ENCODE results near the gene WWOX. TPM values are rescaled to one million over a fixed set of nuclear protein-coding genes. Genes with fewer than 3 reads are reported as not detected.

Gene WWOX
- total and polyA plus RNA-seq, 2 donors (not counting 1 experiment from before 2014, with no cell fraction given) = 10.5 to 42.3 TPM

- DNase-seq = no peak
- TF ChIP-seq CTCF (IDR thresholded peaks at IDR 0.05) (no peak), EZH2 (IDR thresholded peaks at IDR 0.05; ENCODE audit: borderline replicate concordance, insufficient read depth, low read depth, low read length, poor library complexity, severe bottlenecking) (no peak)
These were observed 858.1 kb downstream of the WWOX start for GRCh38 chr16:78957317-78958100.

GRCh38 chr16:78961464-78961863 lies 862.0 kb downstream of the WWOX start:
- H3K4me1 Mint-ChIP-seq = peaks cover 44% of the 10 kb centered on the region
- H3K4me1 ChIP-seq (ENCODE audit: control insufficient read depth in 2 of 2, insufficient read depth in 2 of 2, low read length in 2 of 2) = peaks cover 36 to 39% of the 10 kb centered on the region in 2 donors
- intact Hi-C loops (cut with micrococcal nuclease) = loop anchor here (5.0 to 10.0 kb wide), 2 partner anchors 53 to 1239 kb away; partner anchors contain the start of gene NUDT7
- no peaks in the 10 kb centered on the region for H3K36me3 ChIP-seq (replicated peaks in 1 of 2; ENCODE audit: control extremely low read depth in 1 of 2, control insufficient read depth in 1 of 2, extremely low read depth in 1 of 2, insufficient read depth in 2 of 2, low read length in 1 of 2)
- TF ChIP-seq EZH2 (IDR thresholded peaks at IDR 0.05; ENCODE audit: borderline replicate concordance, insufficient read depth, low read depth, low read length, poor library complexity, severe bottlenecking) (no peak), CTCF (IDR thresholded peaks at IDR 0.05) (no peak)
- no peaks in the 10 kb centered on the region for H3K79me2 ChIP-seq (ENCODE audit: control insufficient read depth, insufficient read depth, low read length)
- H3K9me3 ChIP-seq (ENCODE audit: control extremely low read depth in 1 of 3, control insufficient read depth in 2 of 3, insufficient read depth in 1 of 3, low read length in 2 of 3) = peaks cover 0 to 10% (median 0%) of the 10 kb centered on the region in 3 donors
- H3K9ac ChIP-seq (ENCODE audit: low read length) = no peak overlapping the region
- peak overlapping the region; percentile 57 for H3K4me2 ChIP-seq (replicated peaks; ENCODE audit: low read depth, low read length, poor library complexity, severe bottlenecking)
- no peak overlapping the region for H2AFZ ChIP-seq (ENCODE audit: insufficient read depth, low read depth, low read length, poor library complexity, severe bottlenecking)
- DNase-seq (peak; percentile 82), ATAC-seq (ENCODE audit: low read depth) (peak; percentile 77)
- peak overlapping the region in 1 of 2 donors; percentile 17 for H3K27ac ChIP-seq (ENCODE audit: low read length in 2 of 2)
- H3K4me3 ChIP-seq (ENCODE audit: control extremely low read depth in 1 of 5, extremely low read depth in 1 of 5, insufficient read depth in 1 of 5, low read depth in 2 of 5, low read length in 4 of 5) = no peak overlapping the region
- H3K4me3 Mint-ChIP-seq = peak overlapping the region; percentile 71
- ChIA-PET POLR2A (interaction anchor here (1.4 kb wide), 1 partner anchor 29 kb away, joined by 6 read pairs; no protein-coding TSS in a partner anchor), CTCF (interaction anchor here (0.6 kb wide), 1 partner anchor 50 kb away, joined by 3 read pairs; no protein-coding TSS in a partner anchor)
- H3K27ac Mint-ChIP-seq = peak overlapping the region; percentile 54
- H3K9me3 Mint-ChIP-seq (ENCODE audit: insufficient read depth) = peaks cover 2% of the 10 kb centered on the region
- peaks cover 3% of the 10 kb centered on the region for H3K27me3 Mint-ChIP-seq
- peaks cover 0 to 18% (median 0%) of the 10 kb centered on the region in 4 experiments for H3K27me3 ChIP-seq (replicated peaks in 1 of 4; ENCODE audit: control extremely low read depth in 1 of 4, control insufficient read depth in 3 of 4, insufficient read depth in 4 of 4, low read length in 3 of 4)
- 32% methylated on average over 2 of the region's 2 CpGs for WGBS (ENCODE audit: insufficient coverage)
- no peaks in the 10 kb centered on the region for H4K20me1 ChIP-seq (ENCODE audit: control insufficient read depth, insufficient read depth, low read length, poor library complexity, severe bottlenecking)

More at GRCh38 chr16:78957317-78958100, 858.1 kb downstream of the WWOX start:
- Histone ChIP-seq H3K4me1 (ENCODE audit: control insufficient read depth in 2 of 2, insufficient read depth in 2 of 2, low read length in 2 of 2) (peaks cover 21% of the 10 kb centered on the region in 2 donors), H3K9me3 (ENCODE audit: control extremely low read depth in 1 of 3, control insufficient read depth in 2 of 3, insufficient read depth in 1 of 3, low read length in 2 of 3) (no peaks in the 10 kb centered on the region), H2AFZ (ENCODE audit: insufficient read depth, low read depth, low read length, poor library complexity, severe bottlenecking) (no peak overlapping the region), H3K36me3 (replicated peaks in 1 of 2; ENCODE audit: control extremely low read depth in 1 of 2, control insufficient read depth in 1 of 2, extremely low read depth in 1 of 2, insufficient read depth in 2 of 2, low read length in 1 of 2) (no peaks in the 10 kb centered on the region), H4K20me1 (ENCODE audit: control insufficient read depth, insufficient read depth, low read length, poor library complexity, severe bottlenecking) (no peaks in the 10 kb centered on the region), H3K9ac (ENCODE audit: low read length) (no peak overlapping the region), H3K79me2 (ENCODE audit: control insufficient read depth, insufficient read depth, low read length) (no peaks in the 10 kb centered on the region), H3K4me2 (replicated peaks; ENCODE audit: low read depth, low read length, poor library complexity, severe bottlenecking) (no peak overlapping the region), H3K27ac (ENCODE audit: low read length in 2 of 2) (no peak overlapping the region), H3K27me3 (replicated peaks in 1 of 4; ENCODE audit: control extremely low read depth in 1 of 4, control insufficient read depth in 3 of 4, insufficient read depth in 4 of 4, low read length in 3 of 4) (peaks cover 0 to 12% (median 2%) of the 10 kb centered on the region in 4 experiments), H3K4me3 (ENCODE audit: control extremely low read depth in 1 of 5, extremely low read depth in 1 of 5, insufficient read depth in 1 of 5, low read depth in 2 of 5, low read length in 4 of 5) (no peak overlapping the region)
- WGBS (ENCODE audit: insufficient coverage) = 98% methylated on average over 8 of the region's 15 CpGs
- peaks cover 26% of the 10 kb centered on the region for H3K4me1 Mint-ChIP-seq
- ChIA-PET POLR2A (no interaction called here), CTCF (no interaction called here)
- H3K9me3 Mint-ChIP-seq (ENCODE audit: insufficient read depth) = peaks cover 4% of the 10 kb centered on the region
- no peak overlapping the region for H3K27ac Mint-ChIP-seq
- no peak overlapping the region for H3K4me3 Mint-ChIP-seq
- no peak for ATAC-seq (ENCODE audit: low read depth)
- intact Hi-C loops (cut with micrococcal nuclease) = no loop called here
- H3K27me3 Mint-ChIP-seq = peaks cover 4% of the 10 kb centered on the region
